Measurements from ENCODE around the gene ASTN2.
A peak's percentile ranks its signal among the peaks of the same experiment; 100 is the strongest.

Gene ASTN2

DNA sequence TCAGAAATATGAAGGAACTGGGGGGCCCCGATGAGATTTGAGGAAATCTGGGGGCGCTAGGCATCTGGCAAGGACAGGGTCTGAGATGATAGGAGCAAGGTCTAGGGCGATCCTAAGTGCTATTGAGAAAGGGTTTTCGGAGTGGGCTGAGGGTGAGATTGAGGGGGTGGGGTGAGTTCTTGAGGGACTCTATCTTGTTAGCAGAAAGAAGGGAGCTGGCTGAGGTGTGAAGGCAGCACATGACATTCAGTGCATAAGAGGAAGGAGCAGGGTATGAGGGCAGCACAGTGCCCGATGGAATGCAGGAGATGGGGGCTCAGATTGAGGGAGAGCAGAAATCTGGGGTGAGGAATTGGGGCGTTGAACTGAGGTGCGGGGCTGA lies 727.1 kb downstream of the ASTN2 start:
- DNase-seq, result no peak

DNA sequence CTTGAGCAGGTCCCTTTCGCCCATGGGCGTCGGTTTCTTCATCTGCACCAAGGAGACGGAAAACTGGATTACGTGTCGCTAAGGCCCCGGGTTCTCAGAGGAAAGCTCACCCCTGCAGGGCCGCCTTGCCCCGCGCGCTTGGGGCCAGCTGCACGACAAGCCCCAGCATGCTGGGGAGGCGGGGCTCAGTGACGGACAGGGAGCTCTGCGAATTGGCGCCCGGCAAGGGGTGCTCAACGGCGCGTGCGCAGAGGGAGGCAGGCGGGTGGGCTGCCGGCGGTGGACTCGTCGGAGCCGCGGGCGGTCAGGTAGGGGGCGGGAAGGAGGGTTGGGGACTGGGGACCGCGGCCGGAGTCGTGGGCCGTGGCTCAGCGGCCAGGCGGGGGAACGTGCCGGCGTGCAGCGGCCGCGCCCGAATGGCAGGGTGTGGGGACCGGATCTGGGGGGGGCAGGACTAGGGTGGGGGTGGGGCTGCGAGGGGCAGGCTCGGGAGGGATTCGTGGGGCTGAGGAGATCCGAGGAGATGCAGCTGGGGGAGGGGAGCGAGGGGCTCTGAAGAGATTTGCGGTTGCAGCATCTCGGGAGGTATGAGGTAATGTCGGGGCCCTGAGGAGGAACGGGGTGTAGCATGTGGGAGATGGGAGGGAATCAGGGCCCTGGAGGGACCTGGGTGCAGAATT lies 727.6 kb downstream of the ASTN2 start, which contains the start of gene TRIM32:
Gene TRIM32, plus strand, starts transcription at position 232 of the 680 bp plus-strand sequence. CDS start 10,438 bp downstream, outside the sequence.
- DNase-seq, result peak; percentile 97

DNA sequence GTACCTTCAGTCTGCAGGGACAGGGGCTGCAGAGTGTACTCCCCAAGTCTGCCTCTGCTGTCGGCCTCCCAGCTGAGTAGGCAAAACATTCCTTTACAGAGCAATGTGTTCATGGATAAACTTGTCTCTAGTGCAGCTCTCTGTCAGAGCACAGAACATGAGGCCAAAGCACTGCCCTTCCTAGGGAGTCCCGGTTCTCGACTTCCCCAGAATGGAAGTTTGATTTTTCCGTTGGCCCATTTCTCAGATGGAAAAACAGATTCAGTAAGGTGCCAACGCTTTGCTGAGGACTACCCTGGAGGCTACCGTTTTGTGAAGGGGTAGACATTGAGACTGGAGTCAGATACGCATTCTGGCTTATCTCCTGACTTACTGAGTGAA lies 728.2 kb downstream of the ASTN2 start:
- DNase-seq, result no peak

DNA sequence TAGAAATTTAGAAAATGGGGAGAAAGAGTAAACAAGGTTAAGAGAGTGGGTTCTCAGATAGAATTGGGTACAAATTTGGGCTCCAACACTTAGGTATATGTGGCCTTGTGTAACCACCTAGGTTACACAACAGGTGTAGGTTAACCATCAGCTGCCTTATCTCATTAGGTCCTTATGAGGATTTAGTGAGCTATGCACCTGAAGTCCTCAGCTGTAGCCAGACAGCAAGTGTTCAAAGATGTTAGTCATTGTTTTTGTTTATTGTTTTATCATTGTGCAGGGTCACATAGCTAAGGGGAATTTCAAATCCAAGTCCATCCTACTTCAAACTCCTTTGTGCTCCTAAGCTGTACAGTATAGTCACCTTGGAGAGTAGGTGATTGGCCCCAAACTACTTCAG lies 728.7 kb downstream of the ASTN2 start:
- no peak for DNase-seq

DNA sequence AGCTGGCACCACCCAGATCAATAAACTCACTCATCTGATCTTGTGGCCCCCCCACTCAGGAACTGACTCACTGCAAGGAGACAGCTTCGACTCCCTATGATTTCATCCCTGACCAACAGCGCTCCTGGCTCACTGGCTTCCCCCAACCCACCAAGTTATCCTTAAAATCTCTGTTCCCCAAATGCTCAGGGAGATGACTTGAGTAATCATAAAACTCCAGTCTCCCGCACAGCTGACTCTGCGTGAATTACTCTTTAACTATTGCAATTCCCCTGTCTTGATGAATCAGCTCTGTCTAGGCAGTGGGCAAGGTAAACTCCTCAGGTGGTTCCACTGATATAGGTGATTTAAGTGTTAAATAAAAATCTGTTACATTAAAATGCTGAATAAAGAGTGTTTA lies 729.7 kb downstream of the ASTN2 start:
- no peak for DNase-seq

DNA sequence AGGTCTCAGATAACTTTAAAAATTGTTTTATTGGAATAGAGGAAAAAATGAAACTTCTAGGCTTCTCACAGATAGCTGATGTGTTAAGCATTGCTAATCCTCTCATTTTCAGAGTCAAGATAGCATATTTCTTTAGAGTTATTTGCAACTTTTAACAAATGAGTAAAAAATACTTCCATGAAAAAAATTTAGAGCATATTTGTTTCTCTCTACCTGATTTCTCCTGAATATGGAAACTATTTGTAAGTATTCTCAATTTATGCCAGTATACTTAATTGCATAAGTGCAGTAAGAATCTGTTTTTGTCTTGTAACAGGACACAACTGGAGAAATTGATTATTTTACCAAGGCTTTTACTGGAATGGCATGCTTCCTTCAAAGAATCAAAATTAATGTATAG lies 731.3 kb downstream of the ASTN2 start:
- no peak for DNase-seq

DNA sequence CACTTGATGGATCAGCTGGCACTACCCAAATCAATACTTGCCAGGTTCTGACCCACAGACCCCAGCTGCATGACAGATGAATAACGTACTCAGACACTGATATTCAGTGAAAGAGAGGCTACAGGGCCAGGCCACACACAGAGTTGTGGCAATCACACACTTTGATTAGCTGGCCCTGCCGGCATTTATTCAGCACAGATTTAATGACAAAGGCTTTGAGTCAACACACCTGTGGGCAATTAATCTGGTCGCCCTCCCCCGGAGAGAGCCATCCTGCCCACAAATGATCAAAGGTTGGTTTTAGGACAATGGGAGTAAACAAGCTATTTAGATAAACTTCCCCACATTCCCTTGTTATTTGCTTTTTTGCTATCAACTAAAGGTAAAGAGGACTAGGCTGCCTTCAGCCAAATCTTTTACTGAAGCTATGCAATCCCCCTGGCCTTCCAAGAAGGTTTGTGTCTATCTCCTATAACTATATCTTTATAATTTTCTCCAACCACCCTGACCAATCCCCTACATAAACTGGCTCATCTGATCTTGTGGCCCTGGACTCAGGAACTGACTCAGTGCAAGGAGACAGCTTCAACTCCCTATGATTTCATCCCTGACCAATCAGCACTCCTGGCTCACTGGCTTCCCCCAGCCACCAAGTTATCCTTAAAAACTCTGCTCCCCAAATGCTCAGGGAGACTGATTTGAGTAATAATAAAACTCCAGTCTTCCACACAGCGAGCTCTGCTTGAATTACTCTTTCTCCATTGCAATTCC lies 740.5 kb downstream of the ASTN2 start:
- DNase-seq, result no peak

DNA sequence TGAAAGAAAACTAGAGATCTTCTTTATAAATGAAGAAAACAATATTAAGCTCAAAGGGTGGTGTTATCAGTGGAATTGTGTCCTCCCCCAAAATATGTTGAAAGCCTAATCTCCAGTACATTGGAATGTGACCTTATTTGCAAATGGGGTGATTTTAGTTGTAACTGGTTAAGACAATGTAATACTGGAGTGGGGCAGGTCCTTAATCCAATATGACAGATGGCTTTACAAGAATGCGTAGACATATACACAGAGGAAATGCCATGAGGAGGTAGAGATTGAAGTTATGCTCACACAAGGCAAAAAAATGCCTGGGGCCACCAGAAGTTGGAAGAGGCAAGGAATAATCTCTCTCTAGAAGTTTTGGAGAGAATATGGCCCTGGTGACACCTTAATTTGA lies 741.5 kb downstream of the ASTN2 start:
- no peak for DNase-seq

DNA sequence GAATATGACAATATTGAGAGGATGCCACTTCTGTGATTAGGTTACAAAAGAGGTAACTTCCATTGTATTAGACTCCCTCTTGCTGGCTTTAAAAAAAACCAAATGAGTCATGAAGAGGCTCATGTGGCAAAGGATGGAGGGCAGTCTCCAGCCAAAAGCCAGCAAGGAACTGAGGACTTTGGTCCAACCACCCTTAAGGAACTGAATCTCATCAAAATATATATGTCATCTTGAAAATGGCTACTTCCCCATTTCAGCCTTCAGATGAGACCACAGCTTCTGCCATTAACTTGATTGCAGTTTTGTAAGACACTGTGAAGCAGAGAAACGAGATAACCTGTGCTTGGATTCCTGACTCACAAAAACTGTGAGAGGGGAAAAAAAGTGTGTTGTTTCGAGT lies 743.3 kb downstream of the ASTN2 start:
- no peak for DNase-seq

DNA sequence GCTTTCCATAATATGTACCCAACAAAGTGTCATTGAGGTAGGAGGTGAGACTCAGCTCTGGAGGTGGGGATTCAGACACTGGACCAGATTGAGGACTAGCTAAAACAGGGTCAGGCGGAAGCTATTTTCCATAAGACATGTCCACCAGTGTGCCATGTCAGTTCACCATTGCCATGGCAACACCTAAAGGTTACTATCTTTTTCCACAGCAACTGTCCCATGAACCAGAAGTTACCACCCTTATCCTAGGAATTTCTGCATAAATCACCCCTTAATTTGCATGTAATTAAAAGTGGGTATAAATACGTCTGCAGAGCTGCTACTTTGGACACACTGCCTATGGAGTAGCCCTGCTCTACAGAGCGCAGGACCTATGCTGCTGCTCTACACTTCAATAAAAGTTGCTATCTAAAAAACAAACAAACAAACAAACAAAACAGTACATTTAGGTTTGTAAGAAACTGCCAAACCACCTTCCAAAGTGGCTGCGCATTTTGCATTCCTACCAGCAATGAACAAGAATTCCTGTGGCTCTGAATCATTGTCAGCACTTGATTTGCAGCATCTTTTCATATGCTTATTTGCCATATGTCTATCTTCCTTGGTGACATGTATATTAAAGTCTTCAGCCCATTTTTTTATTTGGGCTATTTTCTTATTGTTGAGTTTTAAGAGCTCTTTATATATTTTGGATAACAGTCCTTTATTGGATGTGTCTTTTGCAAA lies 745.7 kb downstream of the ASTN2 start:
- DNase-seq, result no peak

DNA sequence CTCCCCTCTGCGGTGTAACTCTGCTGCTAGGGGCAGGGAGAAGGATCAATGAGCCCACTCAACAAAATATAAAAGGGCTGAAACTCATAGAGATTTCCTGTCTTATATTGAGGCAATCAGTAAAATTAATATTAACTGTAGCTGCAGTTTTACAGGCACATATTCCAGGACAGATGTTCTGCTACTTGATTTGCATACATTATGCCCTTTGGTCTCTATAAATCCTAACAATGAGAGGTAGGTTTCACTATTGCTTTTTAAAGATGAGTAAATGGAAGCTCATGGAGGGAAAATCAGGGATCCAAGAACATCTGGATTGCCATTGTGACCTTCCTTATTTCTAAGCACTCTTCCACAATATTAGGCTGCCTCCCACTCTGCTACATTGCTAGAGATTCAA lies 751.3 kb downstream of the ASTN2 start:
- DNase-seq, result no peak

DNA sequence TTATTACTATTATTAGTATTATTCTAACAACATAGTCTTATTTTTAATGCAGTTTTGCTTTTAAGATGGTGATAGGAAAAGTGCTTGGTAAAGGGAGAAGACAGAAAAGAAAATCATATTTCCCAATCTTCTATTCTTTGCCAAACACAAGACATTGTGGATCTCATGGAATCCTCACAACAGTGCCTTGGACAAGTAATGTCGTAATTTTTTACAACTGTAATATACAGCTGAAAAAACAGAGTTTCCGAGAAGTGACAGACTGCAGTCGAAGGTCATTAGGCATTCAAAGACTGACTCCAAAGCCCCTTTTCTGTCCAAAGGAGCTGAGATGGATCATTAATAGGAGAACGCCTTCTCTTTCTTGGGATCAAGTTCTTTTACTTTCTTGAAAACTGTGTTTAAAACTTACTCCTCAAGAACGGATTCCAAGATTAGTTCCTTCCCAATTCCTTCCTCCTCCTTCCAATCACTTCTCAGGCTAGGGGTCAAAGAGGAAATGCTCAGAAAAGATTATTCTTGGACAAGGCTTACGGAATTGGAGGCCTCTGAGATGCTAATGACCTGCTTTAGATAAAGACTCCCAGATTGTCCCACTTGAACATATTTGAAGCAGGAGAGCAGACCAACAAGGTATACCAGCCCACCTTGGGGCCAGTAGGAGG lies 752.1 kb downstream of the ASTN2 start:
- DNase-seq, result no peak

DNA sequence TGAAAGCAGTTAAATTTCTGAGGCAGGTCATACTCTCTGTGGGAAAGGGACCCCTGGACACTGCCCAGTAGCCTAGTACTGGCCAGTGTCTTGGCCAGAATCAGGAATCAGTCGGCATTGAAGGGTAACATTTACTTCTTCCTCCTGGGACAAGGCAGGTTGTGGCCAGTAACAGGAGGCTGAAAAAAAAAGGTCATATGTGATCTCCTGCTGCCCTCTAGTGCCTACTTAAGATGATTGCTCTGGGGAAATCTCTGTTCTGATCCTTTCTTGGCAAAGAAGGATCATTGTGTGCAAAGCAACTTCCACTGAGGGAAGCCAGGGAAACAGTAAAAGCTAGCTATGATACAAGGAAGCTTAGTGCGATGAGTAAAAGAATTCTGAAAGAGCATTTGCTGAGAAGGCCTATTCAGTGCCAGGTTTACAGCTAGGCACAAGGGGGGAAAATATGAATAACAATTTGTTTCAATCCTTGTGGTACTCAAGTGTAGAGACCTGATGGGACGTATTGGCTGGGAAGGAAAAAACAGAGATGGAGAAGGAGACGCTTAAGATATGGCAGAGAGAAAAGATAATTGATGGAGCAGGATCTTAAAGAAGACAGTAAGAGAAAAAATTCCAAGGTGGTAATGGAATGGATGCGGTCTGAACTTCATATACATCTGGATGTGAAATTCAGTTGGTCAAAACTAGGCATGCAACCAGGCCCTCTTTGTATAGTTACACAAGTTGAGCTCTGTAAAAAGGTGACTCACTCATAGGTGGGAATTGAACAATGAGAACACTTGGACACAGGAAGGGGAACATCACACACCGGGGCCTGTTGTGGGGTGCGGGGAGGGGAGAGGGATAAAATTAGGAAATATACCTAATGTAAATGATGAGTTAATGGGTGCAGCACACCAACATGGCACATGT lies 753.6 kb downstream of the ASTN2 start:
- no peak for DNase-seq

DNA sequence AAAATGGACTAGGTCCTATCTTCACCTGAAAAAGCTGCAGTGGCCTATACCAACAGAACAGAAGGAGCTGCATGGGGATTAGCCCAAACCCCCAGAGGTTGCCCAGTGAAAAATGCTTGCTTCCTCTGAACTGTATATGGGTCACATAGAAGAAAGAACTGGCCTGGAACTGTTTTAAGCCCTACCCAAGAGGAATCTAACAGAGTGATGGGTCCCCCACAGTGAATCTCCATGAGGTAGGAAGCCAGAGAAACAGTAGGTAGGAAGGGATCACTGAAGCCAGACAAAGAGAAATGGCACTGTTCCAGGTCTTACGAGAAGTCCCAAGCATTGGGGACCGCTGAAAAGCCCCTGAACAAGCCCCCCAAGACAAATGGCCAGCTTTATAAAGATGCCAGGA lies 756.6 kb downstream of the ASTN2 start:
- DNase-seq, result no peak

DNA sequence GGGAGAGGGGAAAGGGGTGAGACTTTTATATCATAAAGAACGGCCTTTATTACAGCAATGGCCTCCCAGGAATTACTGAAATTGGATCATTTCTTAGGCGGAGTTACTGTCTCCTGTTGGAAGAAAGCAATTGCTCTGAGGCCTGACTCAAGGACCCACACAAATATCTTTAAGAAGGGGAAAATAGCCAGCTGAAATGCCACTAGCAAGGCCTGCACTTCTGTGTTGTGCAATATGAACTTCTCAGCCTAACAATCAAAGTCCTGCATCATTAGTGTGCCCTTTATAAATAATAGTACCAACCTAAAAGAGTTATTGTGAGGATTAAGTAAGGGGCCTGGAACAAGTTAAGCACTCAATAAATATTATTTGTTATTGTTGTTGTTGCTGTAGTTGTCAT lies 757.9 kb downstream of the ASTN2 start:
- DNase-seq, result no peak

DNA sequence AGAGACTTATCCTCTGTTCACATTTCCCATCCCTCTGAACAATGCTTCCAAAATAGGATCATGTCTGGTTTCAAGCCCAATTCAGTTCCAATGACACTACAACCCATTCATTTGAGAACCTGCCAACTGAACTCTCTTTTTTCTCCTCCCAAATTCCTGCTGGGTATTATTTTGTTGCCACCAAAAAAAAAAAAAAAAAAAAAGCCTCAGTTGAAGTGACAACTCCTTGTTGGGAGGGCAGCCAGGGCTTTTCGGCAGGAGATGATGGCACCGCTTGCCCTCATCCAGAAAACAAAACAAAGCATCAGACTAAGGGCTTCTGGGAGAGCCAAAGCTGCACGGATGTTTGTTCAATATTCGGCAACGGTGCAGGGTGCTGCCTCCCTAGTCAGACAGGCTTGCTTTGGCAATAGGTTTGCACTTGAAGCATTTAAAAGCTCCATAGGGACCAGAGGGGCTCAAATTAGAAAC lies 758.3 kb downstream of the ASTN2 start:
- DNase-seq, result no peak

DNA sequence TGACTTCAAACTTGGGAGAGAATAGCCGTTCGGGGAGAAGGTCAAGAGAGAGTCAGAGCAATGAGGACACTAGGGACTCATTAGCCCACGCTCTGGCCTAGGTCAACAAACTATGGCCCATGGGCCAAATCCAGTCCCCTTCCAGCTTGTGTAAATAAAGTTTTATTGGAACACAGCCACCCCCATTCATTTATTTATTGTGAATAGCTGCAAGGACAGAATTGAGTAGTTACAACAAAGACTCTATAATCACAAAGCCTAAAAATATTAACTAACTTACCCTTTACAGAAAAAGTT lies 760.9 kb downstream of the ASTN2 start:
- no peak for DNase-seq

DNA sequence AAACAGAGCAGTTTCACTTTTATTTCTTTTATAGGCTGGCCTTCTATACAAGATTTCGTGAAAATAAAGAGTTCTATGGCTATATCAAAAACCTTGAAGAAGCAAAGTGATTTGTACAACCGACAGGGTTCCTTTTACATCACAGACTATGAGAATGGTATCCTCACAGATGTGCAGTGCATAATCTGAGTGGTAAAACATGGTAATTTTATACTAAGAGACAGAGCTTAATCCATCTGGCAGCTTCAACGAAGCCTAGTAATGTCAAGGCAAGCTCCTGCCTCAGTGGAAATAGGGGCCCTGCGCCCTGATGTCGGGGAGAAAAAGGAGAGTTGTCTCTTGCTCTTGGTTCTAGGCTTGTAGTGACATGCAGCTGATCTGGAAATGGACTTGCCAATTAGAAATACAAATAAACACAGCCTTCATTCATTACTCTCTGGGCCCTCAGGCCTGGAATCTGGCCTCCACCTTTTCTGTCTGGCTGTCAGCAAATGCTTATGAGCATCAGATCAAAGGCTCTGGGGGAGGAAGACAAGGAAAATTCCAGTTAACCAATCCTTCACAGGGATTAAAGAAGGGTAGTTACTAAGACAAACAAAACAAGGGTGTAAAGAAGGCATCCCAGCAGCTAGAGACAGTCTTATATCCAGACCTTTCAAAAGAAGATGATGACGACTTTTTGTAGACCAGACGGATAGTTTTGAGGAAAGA lies 761.4 kb downstream of the ASTN2 start:
- no peak for DNase-seq

DNA sequence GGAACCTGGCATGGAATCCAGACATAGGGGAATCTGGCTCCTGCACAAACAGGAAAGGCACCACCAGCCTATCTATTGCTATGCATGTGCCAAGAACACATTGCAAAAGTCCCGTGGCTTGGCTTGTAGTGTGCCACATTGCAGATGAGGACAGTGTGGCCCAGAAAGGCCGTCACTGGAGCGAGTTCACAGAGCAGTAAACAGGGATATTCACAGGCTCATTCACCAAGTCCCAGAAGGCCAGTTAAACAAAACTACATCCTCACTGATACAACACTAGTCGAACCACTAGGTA lies 767.4 kb downstream of the ASTN2 start:
- DNase-seq, result no peak

DNA sequence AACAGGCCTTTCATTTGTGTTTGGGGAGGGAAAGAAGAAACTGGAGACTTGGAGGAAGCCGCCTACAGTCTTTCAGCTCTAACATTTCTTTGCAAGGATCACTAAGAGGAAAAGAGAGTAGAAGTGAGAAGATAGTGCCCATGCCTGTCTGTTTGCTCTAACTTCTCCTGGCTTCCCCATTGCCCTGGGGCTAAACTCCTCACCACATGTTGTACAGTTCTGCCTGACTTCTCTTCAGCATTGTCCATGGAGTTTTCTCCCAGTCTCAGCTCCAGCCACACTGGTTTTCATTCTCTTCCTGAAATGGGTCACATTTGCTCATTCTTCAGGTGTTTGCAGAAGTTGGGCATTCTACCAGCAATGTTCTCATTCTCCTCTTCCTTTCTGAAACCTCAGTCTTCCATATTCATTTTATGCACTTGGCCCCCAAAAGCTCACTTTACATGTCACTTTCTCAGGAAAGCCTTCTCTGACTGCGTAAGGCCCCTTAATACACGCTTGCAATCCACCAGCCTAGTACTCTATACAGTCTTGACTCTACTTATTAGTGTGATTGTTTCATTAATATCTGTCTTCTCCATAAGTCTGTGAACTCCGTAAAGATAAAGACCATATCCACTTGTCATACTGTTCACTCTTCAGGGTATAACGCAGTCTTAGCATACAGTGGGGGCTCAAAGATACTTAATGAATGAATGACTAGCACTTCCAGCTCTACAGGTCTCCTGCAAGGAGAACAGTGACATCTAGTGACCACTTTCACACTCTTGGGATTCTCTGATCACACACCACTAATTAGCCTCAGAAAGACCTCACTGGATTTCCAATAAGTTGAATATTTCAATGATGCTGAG lies 768.0 kb downstream of the ASTN2 start:
- DNase-seq, result no peak

DNA sequence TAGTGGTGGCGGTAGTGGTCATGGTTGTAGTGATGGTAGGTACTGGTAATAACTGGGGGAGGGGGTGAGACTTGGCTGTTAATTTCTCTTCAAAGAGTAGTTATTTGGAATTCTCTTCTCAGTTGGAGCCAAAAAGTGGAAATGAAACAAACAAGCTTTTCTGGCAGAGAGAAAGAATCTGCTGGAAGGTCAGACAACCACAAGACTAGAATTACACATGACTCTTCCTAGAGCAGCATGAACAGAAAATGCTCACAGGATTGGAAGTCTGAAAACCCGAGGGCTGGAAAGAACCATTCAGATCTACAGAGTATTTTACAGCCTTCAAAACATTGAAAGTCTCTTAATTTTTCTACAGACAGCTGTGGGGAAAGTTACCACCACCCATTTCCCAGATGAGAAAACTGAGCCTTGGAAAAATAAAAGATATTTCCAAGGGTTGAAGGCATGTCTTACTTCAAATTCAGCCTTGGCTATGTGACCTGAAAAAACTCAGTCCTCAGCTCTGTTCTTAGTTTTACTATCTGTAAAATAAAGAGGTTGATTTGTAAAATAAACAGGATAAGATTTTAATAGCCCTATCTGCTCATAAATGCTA lies 770.7 kb downstream of the ASTN2 start:
- no peak for DNase-seq
